Omental fat pad (tissue), 4 donors: Measurements from ENCODE around the gene MDN1. TPM values are rescaled to one million over a fixed set of nuclear protein-coding genes. Genes with fewer than 3 reads are reported as not detected.
"Not testable (repeated sequence)": the region's sequence is repeated elsewhere in the genome, so short reads cannot be mapped to it uniquely, and the experiment has no call there.

Experiments
- ATAC-seq: fragments of 150-250 bp; one replicate; pipeline ENCODE4 v1.9.1; 2016; ENCODE audit warnings: mild to moderate bottlenecking, moderate library complexity; ENCODE audit not compliant: low FRiP score
- DNase-seq: peaks from one replicate; pipeline ENCODE4 v3.0.0-alpha.2; 2019; ENCODE audit warnings: low spot score
- total RNA-seq, 4 donors: library from RNA; depleted of rRNA; stranded (reverse); fragments of >200 nt; gene quantifications; one replicate each; pipeline ENCODE4 v1.1.0, GENCODE V29; 2016
- TF ChIP-seq, protein P1 (sequence below), 3 donors: fragments of 450-650 bp; IDR thresholded peaks; one replicate each; pipeline ENCODE4 v1.5.1; 2016 to 2017; ENCODE audit warnings: antibody characterized with exemption in 3 of 3, mild to moderate bottlenecking in 3 of 3, moderate library complexity in 2 of 3

Gene MDN1
- total RNA-seq, 4 donors from 2014 or later = 21.6 to 58.5 (median 33.3) TPM

GRCh38 chr6:89853068-89853467 is 33.5 kb upstream of the MDN1 start:
- DNase-seq = no peak
- TF ChIP-seq, protein P1, sequence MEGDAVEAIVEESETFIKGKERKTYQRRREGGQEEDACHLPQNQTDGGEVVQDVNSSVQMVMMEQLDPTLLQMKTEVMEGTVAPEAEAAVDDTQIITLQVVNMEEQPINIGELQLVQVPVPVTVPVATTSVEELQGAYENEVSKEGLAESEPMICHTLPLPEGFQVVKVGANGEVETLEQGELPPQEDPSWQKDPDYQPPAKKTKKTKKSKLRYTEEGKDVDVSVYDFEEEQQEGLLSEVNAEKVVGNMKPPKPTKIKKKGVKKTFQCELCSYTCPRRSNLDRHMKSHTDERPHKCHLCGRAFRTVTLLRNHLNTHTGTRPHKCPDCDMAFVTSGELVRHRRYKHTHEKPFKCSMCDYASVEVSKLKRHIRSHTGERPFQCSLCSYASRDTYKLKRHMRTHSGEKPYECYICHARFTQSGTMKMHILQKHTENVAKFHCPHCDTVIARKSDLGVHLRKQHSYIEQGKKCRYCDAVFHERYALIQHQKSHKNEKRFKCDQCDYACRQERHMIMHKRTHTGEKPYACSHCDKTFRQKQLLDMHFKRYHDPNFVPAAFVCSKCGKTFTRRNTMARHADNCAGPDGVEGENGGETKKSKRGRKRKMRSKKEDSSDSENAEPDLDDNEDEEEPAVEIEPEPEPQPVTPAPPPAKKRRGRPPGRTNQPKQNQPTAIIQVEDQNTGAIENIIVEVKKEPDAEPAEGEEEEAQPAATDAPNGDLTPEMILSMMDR (IDR thresholded peaks at IDR 0.05) = no peak
- ATAC-seq = no peak

DNA sequence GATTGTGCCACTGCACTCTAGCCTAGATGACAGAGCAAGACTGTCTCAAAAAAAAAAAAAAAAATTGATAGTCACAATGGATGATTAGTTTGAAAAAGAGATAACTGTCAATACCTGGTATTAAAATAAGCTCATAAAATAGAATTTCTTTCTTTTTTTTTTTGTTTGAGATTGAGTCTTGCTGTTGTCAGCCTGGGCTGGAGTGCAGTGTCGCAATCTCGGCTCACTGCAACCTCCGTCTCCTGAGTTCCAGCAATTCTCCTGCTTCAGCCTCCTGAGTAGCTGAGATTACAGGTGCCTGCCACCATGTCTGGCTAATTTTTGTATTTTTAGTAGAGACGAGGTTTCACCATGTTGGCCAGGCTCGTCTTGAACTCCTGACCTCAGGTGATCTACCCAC is 27.9 kb upstream of the MDN1 start:
- not testable (repeated sequence) for ATAC-seq

DNA sequence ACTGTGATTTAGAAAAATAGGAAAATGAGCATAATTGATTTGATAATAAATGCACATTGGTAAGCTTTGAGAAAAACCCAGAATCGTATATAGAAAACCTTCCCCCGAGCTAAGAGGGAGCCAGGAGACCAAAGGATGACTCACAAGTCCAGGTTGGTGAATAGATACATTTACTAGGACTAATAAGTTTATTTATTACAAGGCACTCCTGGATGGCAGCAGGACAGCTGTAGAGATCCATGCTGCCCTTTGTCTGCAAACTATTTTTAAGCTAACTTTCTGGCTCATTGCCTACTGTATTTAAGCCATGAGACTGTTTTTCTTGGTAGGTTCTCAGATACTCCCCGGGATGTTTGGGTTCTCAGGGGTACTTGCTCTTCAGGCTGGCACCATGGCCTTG is 23.5 kb upstream of the MDN1 start:
- TF ChIP-seq, protein P1 (IDR thresholded peaks at IDR 0.05) = no peak
- ATAC-seq (no peak), DNase-seq (no peak)

More for the DNA sequence above, 27.9 kb upstream of the MDN1 start:
- DNase-seq = not testable (repeated sequence)

GRCh38 chr6:89842228-89842627 is 22.6 kb upstream of the MDN1 start:
- ATAC-seq (no peak), DNase-seq (no peak)
- TF ChIP-seq, protein P1 (IDR thresholded peaks at IDR 0.05) = no peak

DNA sequence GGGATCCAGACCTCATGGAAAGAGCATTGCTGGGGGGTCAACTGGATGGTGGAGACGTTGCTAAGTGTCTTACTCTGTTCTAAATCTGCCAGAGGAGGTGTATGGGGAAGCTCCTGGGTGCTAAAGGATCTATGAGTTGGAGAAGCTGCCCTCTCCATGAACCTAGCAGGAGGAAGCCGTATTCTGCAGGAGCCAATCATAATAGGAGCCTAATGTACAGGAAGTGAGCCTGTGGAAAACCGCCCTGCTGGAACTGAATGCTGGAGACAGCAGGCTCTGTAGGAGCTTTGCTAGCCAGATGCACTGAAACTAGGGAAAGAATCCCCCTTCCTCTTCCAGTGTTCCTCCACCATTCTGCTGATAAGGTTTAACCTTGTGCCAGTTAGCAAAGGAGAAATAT is 20.9 kb upstream of the MDN1 start:
- DNase-seq (no peak), ATAC-seq (no peak)
- TF ChIP-seq, protein P1 (IDR thresholded peaks at IDR 0.05) = no peak

DNA sequence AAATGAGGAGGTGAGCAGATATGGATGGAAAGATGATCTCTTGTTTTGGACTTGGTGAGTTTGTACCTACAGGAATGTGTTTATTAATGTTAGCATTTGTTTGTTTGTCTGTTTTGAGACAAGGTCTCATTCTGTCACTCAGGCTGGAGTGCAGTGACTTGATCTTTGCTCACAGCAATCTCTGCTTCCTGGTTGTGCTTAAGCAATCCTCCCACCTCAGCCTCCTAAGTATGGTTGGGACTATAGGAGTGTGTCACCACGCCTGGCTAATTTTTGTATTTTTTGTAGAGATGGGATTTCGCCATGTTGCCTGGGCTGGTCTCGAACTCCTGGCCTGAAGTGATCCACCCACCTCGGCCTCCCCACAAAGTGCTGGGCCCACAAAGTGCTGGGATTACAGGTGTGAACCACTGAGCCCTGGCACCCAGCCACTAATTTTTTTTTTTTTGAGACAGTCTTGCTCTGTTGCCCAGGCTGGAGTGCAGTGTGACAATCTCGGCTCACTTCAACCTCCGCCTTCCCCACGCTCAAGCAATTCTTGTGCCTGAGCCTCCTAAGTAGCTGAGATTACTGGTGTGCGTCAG is 17.1 kb upstream of the MDN1 start:
- ATAC-seq = no peak
- DNase-seq = no peak
- TF ChIP-seq, protein P1 (IDR thresholded peaks at IDR 0.05) = no peak

DNA sequence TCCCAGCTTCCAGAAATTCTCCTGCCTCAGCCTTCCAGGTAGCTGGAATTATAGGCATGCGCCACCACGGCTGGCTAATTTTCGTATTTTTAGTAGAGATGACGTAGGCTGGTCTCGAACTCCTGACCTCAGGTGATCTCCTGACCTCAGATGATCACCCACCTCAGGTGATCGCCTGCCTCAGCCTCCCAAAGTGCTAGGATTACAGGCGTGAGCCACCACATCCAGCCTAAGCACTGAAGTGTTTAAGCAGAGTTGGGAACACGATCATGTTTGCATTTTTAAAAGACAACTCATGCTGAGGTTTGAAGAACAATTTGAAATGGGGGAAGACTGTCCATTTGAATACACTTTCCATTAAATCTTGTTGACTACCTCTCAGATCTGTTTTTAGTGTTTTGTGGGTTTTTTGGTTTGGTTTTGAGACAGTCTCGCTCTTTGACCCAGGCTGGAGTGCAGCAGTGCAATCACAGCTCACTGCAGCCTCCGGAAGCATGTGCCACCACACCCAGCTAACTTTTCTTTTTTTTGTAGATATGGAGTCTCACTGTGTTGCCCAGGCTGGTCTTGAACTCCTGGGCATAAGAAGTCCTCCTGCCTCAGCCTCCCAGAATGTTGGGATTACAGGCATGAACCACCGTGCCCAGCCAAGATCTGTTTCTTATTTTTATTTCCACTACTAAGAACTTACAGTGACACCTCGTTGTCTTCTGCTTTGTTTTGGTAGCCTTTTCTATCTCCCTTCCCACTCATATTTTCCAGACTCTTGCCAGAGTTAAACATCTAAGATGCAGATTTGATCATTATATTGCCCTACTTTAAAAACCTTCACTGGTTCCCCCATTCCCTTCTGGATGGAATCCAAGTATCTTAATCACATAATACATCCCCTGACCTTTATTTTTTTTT is 15.5 kb upstream of the MDN1 start:
- no peak for DNase-seq
- TF ChIP-seq, protein P1 (IDR thresholded peaks at IDR 0.05) = no peak
- ATAC-seq = no peak
